EL (cell line): ENCODE results near the gene FTCD.
A peak's percentile ranks its signal among the peaks of the same experiment; 100 is the strongest.

Experiments used
- DNase-seq: peaks from one replicate; pipeline ENCODE4 v3.0.0-alpha.2; 2016

Gene FTCD

GRCh38 chr21:46136739-46137349 is 18.5 kb downstream of the FTCD start:
- DNase-seq: no peak

- no peak for DNase-seq
These were observed 19.5 kb downstream of the FTCD start for GRCh38 chr21:46135782-46136395.

GRCh38 chr21:46131838-46132651 is 23.3 kb downstream of the FTCD start:
- no peak for DNase-seq

- DNase-seq: no peak
These were observed 23.9 kb downstream of the FTCD start for GRCh38 chr21:46131588-46131837.

GRCh38 chr21:46130831-46131587 is 24.4 kb downstream of the FTCD start:
- DNase-seq: no peak

GRCh38 chr21:46129846-46130651 is 25.3 kb downstream of the FTCD start:
- DNase-seq: no peak

GRCh38 chr21:46128933-46129571 is 26.3 kb downstream of the FTCD start:
- DNase-seq: no peak

- DNase-seq: no peak
These were observed 27.1 kb downstream of the FTCD start for GRCh38 chr21:46128106-46128932.

- DNase-seq: no peak
These were observed 27.9 kb downstream of the FTCD start for GRCh38 chr21:46127239-46128105.

- no peak for DNase-seq
These were observed 28.8 kb downstream of the FTCD start for GRCh38 chr21:46126309-46127238.

- DNase-seq: no peak
These were observed 29.5 kb downstream of the FTCD start for GRCh38 chr21:46125846-46126301.

- no peak for DNase-seq
These were observed 30.2 kb downstream of the FTCD start for GRCh38 chr21:46124926-46125845.

- no peak for DNase-seq
These were observed 31.1 kb downstream of the FTCD start for GRCh38 chr21:46124083-46124925.

- DNase-seq: no peak
These were observed 32.4 kb downstream of the FTCD start for GRCh38 chr21:46122758-46123683.

GRCh38 chr21:46122237-46122671 is 33.1 kb downstream of the FTCD start:
- DNase-seq: peak; percentile 95
